Femur (tissue), 1 donor: ENCODE results near the gene TBC1D13.
"Not testable (repeated sequence)": the region's sequence is repeated elsewhere in the genome, so short reads cannot be mapped to it uniquely, and the experiment has no call there.

Experiments used
- DNase-seq: peaks from one replicate; pipeline ENCODE4 v3.0.0-alpha.2; 2017

Gene TBC1D13

GRCh38 chr9:128786681-128787601, at the start of gene TBC1D13:
TBC1D13 (plus strand) TSS chr9:128787253; CDS start chr9:128787354, 101 bp downstream.
- DNase-seq = peak; percentile 93

GRCh38 chr9:128742401-128742800, 44.7 kb upstream of the TBC1D13 start:
- DNase-seq = no peak

GRCh38 chr9:128743421-128743820, 43.6 kb upstream of the TBC1D13 start:
- no peak for DNase-seq

GRCh38 chr9:128747241-128747640, 39.8 kb upstream of the TBC1D13 start:
- DNase-seq = no peak

- DNase-seq = no peak
Measured at GRCh38 chr9:128750926-128751595, 36.0 kb upstream of the TBC1D13 start.

GRCh38 chr9:128753627-128754026, 33.4 kb upstream of the TBC1D13 start:
- no peak for DNase-seq

GRCh38 chr9:128757602-128758001, 29.5 kb upstream of the TBC1D13 start:
- no peak for DNase-seq

- DNase-seq = no peak
Measured at GRCh38 chr9:128762671-128763449, 24.2 kb upstream of the TBC1D13 start.

- DNase-seq = no peak
Measured at GRCh38 chr9:128764361-128764760, 22.7 kb upstream of the TBC1D13 start.

GRCh38 chr9:128765499-128765898, 21.6 kb upstream of the TBC1D13 start:
- DNase-seq = no peak

GRCh38 chr9:128768606-128769005, 18.4 kb upstream of the TBC1D13 start:
- DNase-seq = no peak

- DNase-seq = no peak
Measured at GRCh38 chr9:128770286-128771030, 16.6 kb upstream of the TBC1D13 start.

GRCh38 chr9:128771094-128771721, 15.8 kb upstream of the TBC1D13 start:
- DNase-seq = no peak

- peak; percentile 94 for DNase-seq
Measured at GRCh38 chr9:128771745-128772519, 15.1 kb upstream of the TBC1D13 start, which contains the start of gene ZER1. ZER1 (minus strand) TSS chr9:128771927; CDS start chr9:128755565, 16,362 bp downstream.

GRCh38 chr9:128773049-128773448, 14.0 kb upstream of the TBC1D13 start:
- DNase-seq = no peak

GRCh38 chr9:128774804-128775203, 12.2 kb upstream of the TBC1D13 start:
- no peak for DNase-seq

- DNase-seq = not testable (repeated sequence)
Measured at GRCh38 chr9:128780093-128780492, 7.0 kb upstream of the TBC1D13 start.

- DNase-seq = no peak
Measured at GRCh38 chr9:128781187-128782070, 5.6 kb upstream of the TBC1D13 start.

- no peak for DNase-seq
Measured at GRCh38 chr9:128782669-128783068, 4.4 kb upstream of the TBC1D13 start.

GRCh38 chr9:128785427-128785826, 1.6 kb upstream of the TBC1D13 start:
- no peak for DNase-seq
